ENCODE data around the gene NR1I3. TPM values are rescaled to one million over a fixed set of nuclear protein-coding genes. Genes with fewer than 3 reads are reported as not detected.

NR1I3 gene
- total RNA-seq, 4 donors from 2014 or later: not detected

DNA sequence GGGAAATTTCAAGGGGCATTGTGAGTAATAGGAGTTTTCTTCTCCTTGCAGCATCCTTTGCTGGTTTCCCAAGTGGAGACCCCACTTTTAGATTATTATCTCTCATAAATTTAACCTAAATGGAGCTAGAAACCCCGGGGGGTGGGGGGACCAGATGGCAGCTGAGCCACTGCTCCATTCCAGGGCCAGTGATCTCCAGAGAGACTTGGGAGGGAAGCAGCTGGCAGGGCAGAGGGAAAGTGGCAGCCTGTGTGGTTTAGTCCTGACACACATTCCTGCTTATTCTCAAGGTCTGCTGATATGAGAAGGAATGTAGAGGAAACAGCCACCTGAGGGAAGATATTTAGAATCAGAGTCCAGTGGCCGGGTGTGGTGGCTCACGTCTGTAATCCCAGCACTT is 36.9 kb upstream of the NR1I3 start:
- no peaks in the 10 kb centered on the region for H3K27me3 ChIP-seq
- no peak overlapping the region for H3K4me3 ChIP-seq
- TF ChIP-seq EP300 (IDR thresholded peaks at IDR 0.05): no peak
- TF ChIP-seq POLR2A (IDR thresholded peaks at IDR 0.05): no peak
- TF ChIP-seq, protein P1, sequence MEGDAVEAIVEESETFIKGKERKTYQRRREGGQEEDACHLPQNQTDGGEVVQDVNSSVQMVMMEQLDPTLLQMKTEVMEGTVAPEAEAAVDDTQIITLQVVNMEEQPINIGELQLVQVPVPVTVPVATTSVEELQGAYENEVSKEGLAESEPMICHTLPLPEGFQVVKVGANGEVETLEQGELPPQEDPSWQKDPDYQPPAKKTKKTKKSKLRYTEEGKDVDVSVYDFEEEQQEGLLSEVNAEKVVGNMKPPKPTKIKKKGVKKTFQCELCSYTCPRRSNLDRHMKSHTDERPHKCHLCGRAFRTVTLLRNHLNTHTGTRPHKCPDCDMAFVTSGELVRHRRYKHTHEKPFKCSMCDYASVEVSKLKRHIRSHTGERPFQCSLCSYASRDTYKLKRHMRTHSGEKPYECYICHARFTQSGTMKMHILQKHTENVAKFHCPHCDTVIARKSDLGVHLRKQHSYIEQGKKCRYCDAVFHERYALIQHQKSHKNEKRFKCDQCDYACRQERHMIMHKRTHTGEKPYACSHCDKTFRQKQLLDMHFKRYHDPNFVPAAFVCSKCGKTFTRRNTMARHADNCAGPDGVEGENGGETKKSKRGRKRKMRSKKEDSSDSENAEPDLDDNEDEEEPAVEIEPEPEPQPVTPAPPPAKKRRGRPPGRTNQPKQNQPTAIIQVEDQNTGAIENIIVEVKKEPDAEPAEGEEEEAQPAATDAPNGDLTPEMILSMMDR (IDR thresholded peaks at IDR 0.05): no peak
- H3K4me1 ChIP-seq: no peaks in the 10 kb centered on the region
- H3K36me3 ChIP-seq: peaks cover 0 to 14% (median 0%) of the 10 kb centered on the region in 3 donors
- no peak overlapping the region for H3K27ac ChIP-seq
- no peaks in the 10 kb centered on the region for H3K9me3 ChIP-seq
- DNase-seq (ENCODE audit: low spot score in 2 of 2): no peak
- WGBS, 2 donors: 64 to 75% methylated on average over 3 of the region's 3 CpGs

DNA sequence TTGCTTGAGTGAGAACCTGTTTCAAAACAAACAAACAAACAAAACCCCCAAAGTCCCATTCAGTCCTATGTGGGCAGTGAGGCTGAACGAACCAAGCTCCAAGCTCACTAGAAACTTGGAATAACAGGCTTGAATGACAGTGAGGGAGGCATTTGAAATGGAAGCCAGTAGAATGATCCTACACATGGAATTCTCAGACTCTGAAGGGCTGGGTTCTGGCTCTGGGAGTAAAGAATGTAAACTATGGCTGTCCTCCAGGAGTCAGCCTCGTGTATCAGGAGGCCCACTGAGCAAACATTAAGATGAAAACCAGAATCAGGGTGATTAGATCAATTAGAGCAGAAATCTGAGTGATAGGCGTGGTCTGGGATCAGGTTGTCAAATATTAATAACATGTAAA is 35.4 kb upstream of the NR1I3 start:
- DNase-seq (ENCODE audit: low spot score in 2 of 2): no peak
- Histone ChIP-seq H3K27me3 (no peaks in the 10 kb centered on the region), H3K36me3 (no peaks in the 10 kb centered on the region), H3K27ac (no peak overlapping the region), H3K9me3 (no peaks in the 10 kb centered on the region), H3K4me3 (no peak overlapping the region), H3K4me1 (no peaks in the 10 kb centered on the region)
- 41 to 45% methylated on average over 3 of the region's 3 CpGs for WGBS, 2 donors
- no peak for TF ChIP-seq EP300 (IDR thresholded peaks at IDR 0.05)
- TF ChIP-seq POLR2A (IDR thresholded peaks at IDR 0.05): no peak
- TF ChIP-seq, protein P1 (IDR thresholded peaks at IDR 0.05): no peak

DNA sequence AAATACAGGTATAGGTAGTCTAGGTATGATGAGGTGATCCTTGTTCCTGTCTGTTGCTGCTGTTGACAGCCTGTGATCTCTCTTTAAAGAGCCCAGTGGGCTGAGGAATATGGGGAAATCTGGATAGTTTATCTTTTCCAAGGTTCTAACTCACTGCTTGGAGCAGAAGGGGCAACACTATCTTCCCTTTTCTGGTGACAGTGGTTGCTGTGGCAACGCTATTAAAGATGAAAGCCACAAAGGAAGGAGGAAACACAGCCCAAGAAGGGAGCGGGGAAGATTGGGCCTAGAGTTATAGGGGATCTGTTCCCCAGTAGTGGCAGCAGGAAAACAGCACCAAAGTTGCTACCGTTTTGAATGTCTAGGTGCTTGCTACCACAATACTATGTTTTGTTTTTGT is 29.3 kb upstream of the NR1I3 start:
- WGBS, 2 donors: 58 to 62% methylated on average over 3 of the region's 3 CpGs
- Histone ChIP-seq H3K36me3 (no peaks in the 10 kb centered on the region), H3K4me1 (no peaks in the 10 kb centered on the region), H3K9me3 (no peaks in the 10 kb centered on the region), H3K27ac (no peak overlapping the region), H3K27me3 (no peaks in the 10 kb centered on the region), H3K4me3 (no peak overlapping the region)
- DNase-seq (ENCODE audit: low spot score in 2 of 2): no peak
- TF ChIP-seq, protein P1 (IDR thresholded peaks at IDR 0.05): no peak
- TF ChIP-seq POLR2A (IDR thresholded peaks at IDR 0.05) (no peak), EP300 (IDR thresholded peaks at IDR 0.05) (no peak)

GRCh38 chr1:161266836-161267235 is 28.8 kb upstream of the NR1I3 start:
- Histone ChIP-seq H3K27ac (no peak overlapping the region), H3K4me1 (no peaks in the 10 kb centered on the region), H3K9me3 (no peaks in the 10 kb centered on the region), H3K36me3 (no peaks in the 10 kb centered on the region), H3K4me3 (no peak overlapping the region), H3K27me3 (no peaks in the 10 kb centered on the region)
- TF ChIP-seq, protein P1 (IDR thresholded peaks at IDR 0.05): no peak
- TF ChIP-seq POLR2A (IDR thresholded peaks at IDR 0.05) (no peak), EP300 (IDR thresholded peaks at IDR 0.05) (no peak)
- WGBS, 2 donors: 51 to 64% methylated on average over 2 of the region's 2 CpGs
- no peak for DNase-seq (ENCODE audit: low spot score in 2 of 2)

DNA sequence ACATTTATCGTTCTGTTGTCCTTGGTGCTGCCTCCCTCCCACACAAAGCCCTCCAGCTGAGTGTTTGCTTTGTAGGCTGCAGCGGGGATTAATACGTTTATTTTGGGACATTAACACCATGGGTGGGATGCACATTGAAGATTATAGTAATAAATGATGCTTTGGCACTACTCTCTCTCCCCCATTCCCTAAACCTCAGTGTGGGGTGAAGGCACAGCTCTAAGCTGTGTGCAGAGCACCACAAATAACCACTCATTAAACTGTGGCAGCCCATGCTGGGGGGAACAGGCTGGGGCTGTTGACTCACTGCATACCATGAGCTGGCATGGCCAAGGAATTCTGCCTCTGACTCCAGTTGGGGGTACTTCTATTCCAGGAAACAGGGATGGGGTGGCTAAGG is 28.2 kb upstream of the NR1I3 start:
- H3K4me1 ChIP-seq: no peaks in the 10 kb centered on the region

More for the DNA sequence above, 28.2 kb upstream of the NR1I3 start:
- Histone ChIP-seq H3K9me3 (no peaks in the 10 kb centered on the region), H3K36me3 (no peaks in the 10 kb centered on the region), H3K27me3 (no peaks in the 10 kb centered on the region), H3K4me3 (no peak overlapping the region), H3K27ac (no peak overlapping the region)
- 22 to 33% methylated on average over 3 of the region's 3 CpGs for WGBS, 2 donors
- TF ChIP-seq, protein P1 (IDR thresholded peaks at IDR 0.05): no peak
- TF ChIP-seq EP300 (IDR thresholded peaks at IDR 0.05) (no peak), POLR2A (IDR thresholded peaks at IDR 0.05) (no peak)
- DNase-seq (ENCODE audit: low spot score in 2 of 2): no peak

Measured in tibial nerve (tissue), 4 donors.